Stimulated activated CD8-positive, alpha-beta memory T cell treated with anti-CD3 and anti-CD28 coated beads, Interleukin-2, amount 100 ng/mL, for 1 hour (primary cell): ENCODE measurements around the gene CCDC57.
"Not testable (repeated sequence)": the region's sequence is repeated elsewhere in the genome, so short reads cannot be mapped to it uniquely, and the experiment has no call there.

Experiments
- DNase-seq, 2 donors: peaks; one replicate each; pipeline ENCODE4 v3.0.0-alpha.2; 2020; ENCODE audit warnings: low read depth in 2 of 2

Gene CCDC57

GRCh38 chr17:82202981-82203380 is 9.7 kb downstream of the CCDC57 start:
- DNase-seq, result no peak

GRCh38 chr17:82201498-82201910 is 11.1 kb downstream of the CCDC57 start:
- DNase-seq, result no peak

GRCh38 chr17:82200743-82201497 is 11.7 kb downstream of the CCDC57 start:
- DNase-seq, result peak; percentile 30 to 41

- DNase-seq, result no peak
These were observed 12.5 kb downstream of the CCDC57 start for GRCh38 chr17:82200135-82200534.

GRCh38 chr17:82199496-82199895 is 13.1 kb downstream of the CCDC57 start:
- no peak for DNase-seq

- DNase-seq, result no peak
These were observed 14.6 kb downstream of the CCDC57 start for GRCh38 chr17:82198092-82198491.

- no peak for DNase-seq
These were observed 16.7 kb downstream of the CCDC57 start for GRCh38 chr17:82195675-82196672.

- DNase-seq, result no peak
These were observed 17.9 kb downstream of the CCDC57 start for GRCh38 chr17:82194765-82195164.

GRCh38 chr17:82193520-82194220 is 19.0 kb downstream of the CCDC57 start:
- DNase-seq, result no peak

GRCh38 chr17:82193050-82193449 is 19.6 kb downstream of the CCDC57 start:
- not testable (repeated sequence) for DNase-seq

- DNase-seq, result no peak
These were observed 24.4 kb downstream of the CCDC57 start for GRCh38 chr17:82188001-82188961.

- DNase-seq, result no peak
These were observed 25.1 kb downstream of the CCDC57 start for GRCh38 chr17:82187500-82187899.

- DNase-seq, result no peak
These were observed 26.4 kb downstream of the CCDC57 start for GRCh38 chr17:82186221-82186620.

- no peak for DNase-seq
These were observed 27.9 kb downstream of the CCDC57 start for GRCh38 chr17:82184761-82185160.

- DNase-seq, result no peak
These were observed 31.7 kb downstream of the CCDC57 start for GRCh38 chr17:82180776-82181528.

GRCh38 chr17:82179946-82180475 is 32.6 kb downstream of the CCDC57 start:
- DNase-seq, result no peak

GRCh38 chr17:82179412-82179811 is 33.2 kb downstream of the CCDC57 start:
- no peak for DNase-seq

- no peak for DNase-seq
These were observed 34.0 kb downstream of the CCDC57 start for GRCh38 chr17:82178499-82179261.
